RWPE2 (cell line): Measurements from ENCODE around the gene SLC23A1.

Source experiments
- ATAC-seq: fragments of 200-7000 bp; cut with Tn5 transposase; 3 replicates; pipeline ENCODE4 v1.9.1; 2021; ENCODE audit warnings: low read depth
- DNase-seq: peaks from one replicate; pipeline ENCODE4 v3.0.0-alpha.2; 2020; ENCODE audit warnings: low spot score
- H3K27ac ChIP-seq: fragments of 450-650 bp; 2 replicates; pipeline ENCODE4 v1.5.1; 2017; ENCODE audit warnings: mild to moderate bottlenecking; ENCODE audit not compliant: poor library complexity, severe bottlenecking
- H3K27me3 ChIP-seq: fragments of 250-450 bp; sonication (Bioruptor Pico); 2 replicates; pipeline ENCODE4 v1.5.1; 2021; ENCODE audit warnings: mild to moderate bottlenecking, moderate library complexity; ENCODE audit not compliant: insufficient read depth, poor library complexity, severe bottlenecking
- H3K36me3 ChIP-seq: fragments of 250-450 bp; sonication (Bioruptor Pico); 2 replicates; pipeline ENCODE4 v1.5.1; 2020; ENCODE audit warnings: low read depth, mild to moderate bottlenecking, moderate library complexity
- H3K4me1 ChIP-seq: fragments of 250-450 bp; sonication (Bioruptor Pico); 2 replicates; pipeline ENCODE4 v1.5.1; 2021; ENCODE audit warnings: mild to moderate bottlenecking, moderate library complexity; ENCODE audit not compliant: insufficient read depth, poor library complexity, severe bottlenecking
- H3K4me3 ChIP-seq: fragments of 250-450 bp; sonication (Bioruptor Pico); 2 replicates; pipeline ENCODE4 v1.5.1; 2021; ENCODE audit warnings: mild to moderate bottlenecking, moderate library complexity; ENCODE audit not compliant: severe bottlenecking
- H3K9me3 ChIP-seq: fragments of 250-450 bp; sonication (Bioruptor Pico); 2 replicates; pipeline ENCODE4 v1.5.1; 2021; ENCODE audit warnings: mild to moderate bottlenecking, moderate library complexity; ENCODE audit not compliant: severe bottlenecking
- TF ChIP-seq, protein P1 (sequence below): fragments of 450-650 bp; IDR thresholded peaks from one replicate; pipeline ENCODE4 v1.5.1; 2017; ENCODE audit warnings: mild to moderate bottlenecking, moderate library complexity; ENCODE audit not compliant: poor library complexity, severe bottlenecking

SLC23A1 gene

DNA sequence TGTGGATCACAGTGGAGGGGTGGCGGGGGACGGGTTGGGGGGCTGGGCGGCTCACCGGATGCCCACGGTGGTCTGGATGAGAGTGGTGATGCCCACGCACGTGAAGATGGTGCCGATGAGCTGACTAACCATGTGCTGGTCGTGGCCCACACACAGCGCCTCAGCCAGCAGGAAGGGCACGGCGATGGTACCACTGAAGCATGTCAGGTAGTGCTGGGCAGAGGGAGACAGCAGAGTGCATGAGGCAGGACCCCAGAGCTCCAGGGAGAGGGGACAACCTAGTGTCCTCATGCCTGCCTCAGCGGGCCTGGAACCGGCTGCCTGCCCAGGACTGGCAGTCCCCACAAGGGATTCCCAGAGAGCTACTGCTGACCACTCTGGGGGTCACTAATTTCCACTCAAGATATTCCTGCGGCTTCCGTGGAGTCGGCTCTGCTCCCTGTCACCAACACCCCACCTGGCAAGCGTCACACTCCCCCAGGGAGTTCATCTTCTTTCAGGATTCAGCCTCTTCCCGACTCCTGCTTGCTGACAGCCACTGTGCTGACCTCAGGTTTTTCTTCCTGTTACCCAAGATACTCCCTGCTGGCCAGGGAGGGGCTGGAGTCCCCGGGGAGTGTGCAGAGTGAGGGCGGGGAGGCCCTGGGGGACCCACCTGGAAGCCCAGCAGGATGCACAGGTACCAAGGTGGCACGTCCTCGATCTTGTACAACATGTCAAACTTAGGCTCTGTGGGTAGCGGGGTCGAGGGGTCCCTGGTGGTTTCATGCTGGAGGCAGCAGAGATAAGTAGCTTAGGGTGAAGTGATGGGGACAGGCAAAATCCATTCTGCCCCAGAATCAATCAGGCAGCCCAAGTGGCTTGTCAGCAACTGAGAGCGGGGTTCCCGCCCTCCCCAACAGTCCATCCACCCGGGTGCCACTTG lies 998 bp downstream of the SLC23A1 start:
- Histone ChIP-seq H3K36me3 (no peaks in the 10 kb centered on the region), H3K4me1 (peaks cover 14% of the 10 kb centered on the region), H3K27ac (no peak overlapping the region), H3K27me3 (no peaks in the 10 kb centered on the region), H3K4me3 (no peak overlapping the region), H3K9me3 (no peaks in the 10 kb centered on the region)
- ATAC-seq (no peak), DNase-seq (peak; percentile 63)
- TF ChIP-seq, protein P1, sequence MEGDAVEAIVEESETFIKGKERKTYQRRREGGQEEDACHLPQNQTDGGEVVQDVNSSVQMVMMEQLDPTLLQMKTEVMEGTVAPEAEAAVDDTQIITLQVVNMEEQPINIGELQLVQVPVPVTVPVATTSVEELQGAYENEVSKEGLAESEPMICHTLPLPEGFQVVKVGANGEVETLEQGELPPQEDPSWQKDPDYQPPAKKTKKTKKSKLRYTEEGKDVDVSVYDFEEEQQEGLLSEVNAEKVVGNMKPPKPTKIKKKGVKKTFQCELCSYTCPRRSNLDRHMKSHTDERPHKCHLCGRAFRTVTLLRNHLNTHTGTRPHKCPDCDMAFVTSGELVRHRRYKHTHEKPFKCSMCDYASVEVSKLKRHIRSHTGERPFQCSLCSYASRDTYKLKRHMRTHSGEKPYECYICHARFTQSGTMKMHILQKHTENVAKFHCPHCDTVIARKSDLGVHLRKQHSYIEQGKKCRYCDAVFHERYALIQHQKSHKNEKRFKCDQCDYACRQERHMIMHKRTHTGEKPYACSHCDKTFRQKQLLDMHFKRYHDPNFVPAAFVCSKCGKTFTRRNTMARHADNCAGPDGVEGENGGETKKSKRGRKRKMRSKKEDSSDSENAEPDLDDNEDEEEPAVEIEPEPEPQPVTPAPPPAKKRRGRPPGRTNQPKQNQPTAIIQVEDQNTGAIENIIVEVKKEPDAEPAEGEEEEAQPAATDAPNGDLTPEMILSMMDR, result no peak

DNA sequence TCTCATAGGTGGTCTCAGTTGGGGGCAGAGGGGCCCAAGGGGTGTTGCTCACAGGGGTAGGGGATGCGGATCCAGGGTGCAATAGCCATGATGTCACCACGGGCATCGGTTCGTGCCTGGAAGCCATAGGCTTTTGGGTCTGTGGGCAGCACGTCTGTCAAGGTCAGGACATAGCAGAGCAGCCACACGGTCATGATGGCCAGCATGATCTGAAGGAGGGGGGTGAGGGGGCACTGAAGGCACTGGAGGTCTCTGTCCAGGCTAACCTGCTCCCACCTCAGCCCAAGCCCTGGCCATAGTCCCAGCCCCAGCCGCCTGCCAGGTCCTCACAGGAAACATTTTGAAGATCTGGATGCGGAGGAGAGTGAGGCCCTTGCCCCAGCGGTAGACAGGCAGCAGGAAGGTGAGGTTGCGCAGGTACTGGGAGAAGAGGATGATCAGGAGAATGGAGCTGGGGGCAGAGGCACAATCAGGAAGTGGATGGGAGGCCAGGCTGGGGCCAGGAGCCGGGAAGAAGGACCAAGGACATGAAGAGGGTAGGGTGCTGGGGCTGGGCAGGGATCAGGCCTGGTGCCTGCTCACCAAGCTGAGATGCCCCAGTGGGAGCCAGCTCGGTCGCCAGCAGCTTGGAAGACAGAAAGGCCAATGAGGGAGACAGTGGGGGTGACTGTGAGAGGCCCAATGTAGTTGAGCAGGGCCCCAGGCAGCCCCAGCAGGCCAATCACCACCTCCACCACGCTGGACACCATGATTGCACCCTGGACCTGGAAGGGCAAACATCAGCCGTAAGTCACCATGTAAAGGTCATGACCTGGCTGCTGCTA lies 3.3 kb downstream of the SLC23A1 start:
- DNase-seq, result peak; percentile 63
- Histone ChIP-seq H3K4me1 (peaks cover 3% of the 10 kb centered on the region), H3K27me3 (no peaks in the 10 kb centered on the region), H3K36me3 (no peaks in the 10 kb centered on the region), H3K27ac (no peak overlapping the region), H3K4me3 (no peak overlapping the region), H3K9me3 (no peaks in the 10 kb centered on the region)
- TF ChIP-seq, protein P1, result no peak
- ATAC-seq, result no peak

DNA sequence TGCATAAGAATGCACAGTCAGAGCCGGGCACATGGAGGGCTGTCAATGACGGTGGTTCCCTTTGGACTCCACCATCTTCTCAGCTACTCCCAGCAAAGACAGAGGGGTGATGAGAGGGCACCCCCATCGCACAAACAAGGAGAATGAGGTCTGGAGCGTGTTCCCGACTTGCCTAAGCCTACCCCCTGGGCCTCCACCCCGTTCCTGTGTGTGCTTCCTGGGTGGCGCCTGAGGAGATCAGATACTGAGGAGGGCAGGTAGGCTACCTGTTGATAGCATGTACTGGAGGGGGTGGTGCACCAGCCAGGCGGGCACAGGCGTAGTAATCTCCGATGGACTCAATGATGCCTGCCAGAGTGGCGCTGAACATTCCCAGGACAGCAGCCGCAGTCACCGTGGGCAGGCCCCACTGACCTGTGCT lies 4.1 kb downstream of the SLC23A1 start:
- TF ChIP-seq, protein P1, result no peak
- peak; percentile 51 for DNase-seq
- no peaks in the 10 kb centered on the region for H3K27me3 ChIP-seq
- H3K4me1 ChIP-seq, result peaks cover 5% of the 10 kb centered on the region
- H3K27ac ChIP-seq, result no peak overlapping the region
- no peak overlapping the region for H3K4me3 ChIP-seq
- ATAC-seq, result no peak
- no peaks in the 10 kb centered on the region for H3K9me3 ChIP-seq
- H3K36me3 ChIP-seq, result no peaks in the 10 kb centered on the region

DNA sequence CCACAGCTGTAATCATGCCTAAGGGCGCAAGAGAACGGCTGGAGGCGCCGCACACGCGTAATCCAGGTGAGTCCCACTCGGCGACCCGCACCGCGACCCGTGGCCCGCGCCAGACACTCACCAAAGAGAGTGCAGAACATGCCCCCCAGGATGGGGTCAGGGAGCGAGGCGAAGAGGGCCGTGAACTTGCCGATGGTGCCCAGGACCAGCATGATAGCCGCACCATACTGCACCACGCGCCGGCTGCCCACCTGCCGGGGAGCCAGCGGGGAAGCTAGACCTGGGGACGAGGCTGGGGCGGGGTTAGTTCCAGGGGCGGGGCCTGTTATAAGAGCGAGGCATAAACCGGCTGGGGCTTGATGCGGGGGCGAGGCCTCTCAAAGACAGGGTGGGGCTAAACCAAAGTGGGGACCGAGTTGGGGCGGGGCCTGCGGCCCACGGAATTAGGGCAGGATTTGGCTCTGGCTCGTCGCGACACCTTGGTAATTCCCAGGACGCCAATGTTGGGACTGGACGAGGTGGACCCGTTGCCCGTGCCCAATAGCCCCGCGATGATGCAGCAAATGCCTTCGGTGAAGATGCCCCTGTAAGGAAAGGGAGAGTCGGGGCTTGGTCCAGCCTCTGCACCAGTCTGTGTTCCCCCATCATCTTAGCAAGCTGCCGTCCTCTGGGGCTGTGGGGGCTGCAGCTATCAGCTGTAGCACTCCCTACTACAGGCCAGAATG lies 4.8 kb downstream of the SLC23A1 start:
- no peak overlapping the region for H3K4me3 ChIP-seq

More for the DNA sequence above, 4.8 kb downstream of the SLC23A1 start:
- TF ChIP-seq, protein P1, result no peak
- H3K27me3 ChIP-seq, result no peaks in the 10 kb centered on the region
- peak; percentile 69 for DNase-seq
- no peak for ATAC-seq
- no peaks in the 10 kb centered on the region for H3K36me3 ChIP-seq
- H3K9me3 ChIP-seq, result no peaks in the 10 kb centered on the region
- no peak overlapping the region for H3K27ac ChIP-seq
- peaks cover 9% of the 10 kb centered on the region for H3K4me1 ChIP-seq
